Natural killer cell (primary cell): Measurements from ENCODE around the gene BAHD1. TPM values are rescaled to one million over a fixed set of nuclear protein-coding genes. Genes with fewer than 3 reads are reported as not detected.

Source experiments
- ATAC-seq, 3 donors: fragments of 150-1000 bp in 2 of 3; fragments of 200-7000 bp in 1 of 3; cut with Tn5 transposase; 1 replicate in 1 of 3; 2 replicates in 2 of 3; pipeline ENCODE4 v1.10.0; 2021; ENCODE audit warnings: mild to moderate bottlenecking in 2 of 3, moderate library complexity in 2 of 3
- DNase-seq, 2 donors: peaks; one replicate each; pipeline versions ENCODE4 v3.0.0 to v3.0.0-alpha.2; 2013 to 2021; ENCODE audit warnings: mixed read lengths in 1 of 2
- H3K27ac ChIP-seq: one replicate; pipeline ENCODE4 v1.5.1; 2013; ENCODE audit warnings: mild to moderate bottlenecking, low read length
- H3K27me3 ChIP-seq: one replicate; pipeline ENCODE4 v1.6.1; 2013; ENCODE audit warnings: low read length; ENCODE audit not compliant: control insufficient read depth, insufficient read depth
- H3K36me3 ChIP-seq: one replicate; pipeline ENCODE4 v1.6.1; 2013; ENCODE audit warnings: low read length; ENCODE audit not compliant: control insufficient read depth, insufficient read depth
- H3K4me1 ChIP-seq: one replicate; pipeline ENCODE4 v1.6.1; 2013; ENCODE audit warnings: low read length; ENCODE audit not compliant: control insufficient read depth, insufficient read depth
- H3K4me3 ChIP-seq: one replicate; pipeline ENCODE4 v1.5.1; 2013; ENCODE audit warnings: low read length
- H3K9me3 ChIP-seq: one replicate; pipeline ENCODE4 v1.6.1; 2013; ENCODE audit warnings: low read length; ENCODE audit not compliant: control insufficient read depth, insufficient read depth
- H3K27ac Mint-ChIP-seq, 2 donors: one replicate each; pipeline ENCODE4 v1.8.0; 2022; ENCODE audit warnings: mild to moderate bottlenecking in 2 of 2, mixed read lengths in 2 of 2, moderate library complexity in 1 of 2
- H3K27me3 Mint-ChIP-seq, 2 donors: one replicate each; pipeline ENCODE4 v1.8.0; 2022; ENCODE audit warnings: low read depth in 2 of 2, mixed read lengths in 2 of 2
- H3K36me3 Mint-ChIP-seq: one replicate; pipeline ENCODE4 v1.8.0; 2022; ENCODE audit warnings: mixed read lengths
- H3K4me1 Mint-ChIP-seq, 2 donors: one replicate each; pipeline ENCODE4 v1.8.0; 2022; ENCODE audit warnings: mixed read lengths in 2 of 2
- H3K4me3 Mint-ChIP-seq: one replicate; pipeline ENCODE4 v1.8.0; 2022; ENCODE audit warnings: mild to moderate bottlenecking, moderate library complexity, mixed read lengths
- H3K9me3 Mint-ChIP-seq, 2 donors: one replicate each; pipeline ENCODE4 v1.8.0; 2022; ENCODE audit warnings: mixed read lengths in 2 of 2
- WGBS: methylation state at CpG from one replicate; pipeline ENCODE4 v1.1.7; 2013; ENCODE audit warnings: missing lambda C conversion rate; ENCODE audit not compliant: insufficient coverage; 5-methylcytosine and 5-hydroxymethylcytosine counted together
- intact Hi-C: fragments of 100-400 bp; cut with micrococcal nuclease; formaldehyde crosslinking; loops from one replicate; pipeline ENCODE4 v1.14.2; 2022
- total RNA-seq, 4 donors: library from RNA; stranded (reverse); fragments of 120-200 nt in 1 of 4; gene quantifications; one replicate each; pipeline versions ENCODE4 v1.2.3 to v1.2.4, GENCODE V29; 2013 to 2022
- TF ChIP-seq, protein P1 (sequence below): fragments of 200-600 bp; IDR thresholded peaks from one replicate; pipeline ENCODE4 v1.8.0; 2022; ENCODE audit warnings: antibody characterized with exemption

The BAHD1 gene
- total RNA-seq, 3 donors from 2014 or later (not counting 1 experiment from before 2014, with no cell fraction given) = 29.4 to 48.9 (median 41.8) TPM

DNA sequence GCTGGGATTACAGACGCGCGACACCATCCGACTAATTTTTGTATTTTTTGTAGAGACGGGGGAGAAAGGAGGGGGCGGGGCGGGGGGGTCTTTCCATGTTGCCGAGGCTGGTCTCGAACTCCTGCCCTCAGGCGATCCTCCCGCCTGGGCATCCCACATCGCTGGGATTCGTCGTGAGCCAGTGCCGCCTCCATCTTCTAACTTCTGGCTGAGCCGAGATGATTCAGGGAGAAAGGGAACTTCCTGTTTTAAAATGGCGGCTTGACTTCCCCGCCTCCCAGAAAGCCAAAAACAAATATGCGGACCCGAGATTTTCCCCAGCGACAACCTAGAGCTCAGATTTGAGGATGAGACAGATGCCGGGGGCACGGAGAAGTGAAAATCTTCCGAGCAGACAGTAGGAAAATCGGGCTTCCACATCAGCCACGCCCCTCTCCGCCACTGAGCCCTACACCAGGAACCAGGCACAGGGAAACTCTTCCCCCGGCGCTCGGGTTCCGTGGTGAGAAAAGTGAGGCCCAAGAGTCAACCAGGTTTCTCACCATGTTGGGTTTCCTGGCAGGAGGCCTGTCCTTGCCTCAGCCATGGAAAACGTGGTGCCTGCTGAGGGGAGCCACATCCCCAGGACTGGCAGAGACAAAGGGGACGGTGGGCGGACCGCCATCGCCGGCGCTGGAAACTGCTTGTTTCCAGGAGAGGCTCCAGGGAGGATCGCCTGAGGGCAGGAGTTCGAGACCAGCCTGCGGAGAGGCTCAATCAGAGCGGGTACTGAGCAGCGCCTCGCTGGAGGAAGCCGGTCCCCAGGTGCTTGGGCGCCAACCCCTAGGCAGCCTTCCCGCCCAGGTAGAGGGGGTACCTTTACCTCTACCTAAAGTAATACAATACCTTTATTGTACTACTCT is 48.8 kb downstream of the BAHD1 start:
- H3K9me3 ChIP-seq = no peaks in the 10 kb centered on the region
- Mint-ChIP-seq H3K4me3 (no peak overlapping the region), H3K27ac (no peak overlapping the region), H3K9me3 (no peaks in the 10 kb centered on the region), H3K36me3 (no peaks in the 10 kb centered on the region), H3K27me3 (no peaks in the 10 kb centered on the region), H3K4me1 (peaks cover 0 to 5% of the 10 kb centered on the region in 2 donors)
- H3K4me3 ChIP-seq = no peak overlapping the region
- DNase-seq = no peak
- no peaks in the 10 kb centered on the region for H3K4me1 ChIP-seq
- WGBS = 92% methylated on average over 47 of the region's 47 CpGs
- TF ChIP-seq, protein P1, sequence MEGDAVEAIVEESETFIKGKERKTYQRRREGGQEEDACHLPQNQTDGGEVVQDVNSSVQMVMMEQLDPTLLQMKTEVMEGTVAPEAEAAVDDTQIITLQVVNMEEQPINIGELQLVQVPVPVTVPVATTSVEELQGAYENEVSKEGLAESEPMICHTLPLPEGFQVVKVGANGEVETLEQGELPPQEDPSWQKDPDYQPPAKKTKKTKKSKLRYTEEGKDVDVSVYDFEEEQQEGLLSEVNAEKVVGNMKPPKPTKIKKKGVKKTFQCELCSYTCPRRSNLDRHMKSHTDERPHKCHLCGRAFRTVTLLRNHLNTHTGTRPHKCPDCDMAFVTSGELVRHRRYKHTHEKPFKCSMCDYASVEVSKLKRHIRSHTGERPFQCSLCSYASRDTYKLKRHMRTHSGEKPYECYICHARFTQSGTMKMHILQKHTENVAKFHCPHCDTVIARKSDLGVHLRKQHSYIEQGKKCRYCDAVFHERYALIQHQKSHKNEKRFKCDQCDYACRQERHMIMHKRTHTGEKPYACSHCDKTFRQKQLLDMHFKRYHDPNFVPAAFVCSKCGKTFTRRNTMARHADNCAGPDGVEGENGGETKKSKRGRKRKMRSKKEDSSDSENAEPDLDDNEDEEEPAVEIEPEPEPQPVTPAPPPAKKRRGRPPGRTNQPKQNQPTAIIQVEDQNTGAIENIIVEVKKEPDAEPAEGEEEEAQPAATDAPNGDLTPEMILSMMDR = no peak
- H3K27me3 ChIP-seq = no peaks in the 10 kb centered on the region
- intact Hi-C loops = no loop called here
- H3K36me3 ChIP-seq = no peaks in the 10 kb centered on the region
- no peak for ATAC-seq
- H3K27ac ChIP-seq = no peak overlapping the region

DNA sequence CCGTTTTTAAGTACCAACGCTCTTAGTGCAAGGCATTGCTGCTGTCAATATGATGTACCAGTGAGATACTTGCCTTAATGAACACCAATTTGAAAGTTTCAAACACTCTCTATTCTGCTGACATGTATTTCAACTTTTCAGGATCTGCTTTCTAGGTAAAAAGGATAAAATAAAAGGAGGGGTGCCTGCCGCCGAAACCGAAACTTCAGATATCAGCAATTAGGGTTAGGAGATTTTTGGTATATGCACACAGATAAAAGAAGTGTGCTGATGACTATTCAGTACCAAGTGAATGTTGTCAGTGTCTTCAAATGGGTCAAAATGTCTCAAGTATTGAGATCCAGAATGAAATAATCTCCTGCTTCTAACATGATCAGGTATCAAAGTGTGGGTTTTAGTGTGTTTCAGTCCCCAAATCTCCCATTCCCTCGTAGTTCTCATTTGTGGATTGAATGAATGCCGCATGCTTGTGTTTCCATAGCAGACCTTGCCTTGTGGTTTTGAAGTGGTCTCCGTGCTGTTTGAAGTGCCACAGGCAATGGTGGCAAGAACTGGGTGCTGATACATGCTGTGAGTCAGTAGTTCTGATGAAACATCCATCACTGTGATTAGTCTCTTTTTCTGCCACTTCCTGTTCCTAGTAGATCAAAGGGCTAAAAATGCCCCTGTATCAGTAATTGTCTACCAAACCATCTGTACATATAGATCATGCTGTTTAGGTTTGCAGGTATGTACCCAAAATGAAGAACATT is 52.5 kb downstream of the BAHD1 start:
- Mint-ChIP-seq H3K4me1 (peaks cover 0 to 5% of the 10 kb centered on the region in 2 donors), H3K9me3 (no peaks in the 10 kb centered on the region), H3K27me3 (peaks cover 0 to 11% of the 10 kb centered on the region in 2 donors), H3K27ac (no peak overlapping the region), H3K36me3 (no peaks in the 10 kb centered on the region), H3K4me3 (no peak overlapping the region)
- WGBS = 61% methylated on average over 8 of the region's 8 CpGs
- no peak overlapping the region for H3K27ac ChIP-seq
- H3K4me1 ChIP-seq = no peaks in the 10 kb centered on the region
- H3K36me3 ChIP-seq = no peaks in the 10 kb centered on the region
- TF ChIP-seq, protein P1 = no peak
- no peaks in the 10 kb centered on the region for H3K27me3 ChIP-seq
- no peak overlapping the region for H3K4me3 ChIP-seq
- H3K9me3 ChIP-seq = no peaks in the 10 kb centered on the region
- intact Hi-C loops = no loop called here
- DNase-seq (peak in 1 of 2 donors; percentile 55), ATAC-seq (peak in 2 of 3 donors; percentile 25 to 43)

DNA sequence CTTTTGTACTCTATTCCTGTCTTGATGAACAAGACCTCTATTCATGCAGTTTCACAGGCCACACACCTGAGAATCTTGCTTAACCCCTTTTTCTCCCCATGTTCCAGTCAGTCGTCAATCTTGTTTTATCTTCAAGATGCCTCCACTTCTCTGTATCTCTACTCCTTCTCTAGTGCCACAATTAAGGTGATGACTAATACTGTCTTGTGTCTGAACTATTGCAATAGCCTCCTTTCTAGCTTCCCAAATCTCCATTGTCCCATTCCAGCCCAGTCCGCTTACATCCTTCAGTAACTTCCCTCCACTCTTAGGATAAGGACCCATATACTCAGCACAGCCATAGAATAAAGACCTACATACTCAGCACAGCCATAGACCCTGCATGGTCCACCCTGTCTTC is 54.8 kb downstream of the BAHD1 start:
- ATAC-seq (no peak), DNase-seq (no peak)
- H3K4me1 ChIP-seq = no peaks in the 10 kb centered on the region
- Mint-ChIP-seq H3K9me3 (no peaks in the 10 kb centered on the region), H3K36me3 (no peaks in the 10 kb centered on the region), H3K27me3 (peaks cover 0 to 15% of the 10 kb centered on the region in 2 donors), H3K4me3 (no peak overlapping the region), H3K4me1 (peaks cover 0 to 5% of the 10 kb centered on the region in 2 donors), H3K27ac (no peak overlapping the region)
- H3K27ac ChIP-seq = no peak overlapping the region
- TF ChIP-seq, protein P1 = no peak
- no peaks in the 10 kb centered on the region for H3K27me3 ChIP-seq
- intact Hi-C loops = no loop called here
- 96% methylated on average over 2 of the region's 2 CpGs for WGBS
- no peak overlapping the region for H3K4me3 ChIP-seq
- H3K9me3 ChIP-seq = no peaks in the 10 kb centered on the region
- no peaks in the 10 kb centered on the region for H3K36me3 ChIP-seq
